Endothelial cell of umbilical vein (primary cell): ENCODE measurements around the gene ZP1. TPM values are rescaled to one million over a fixed set of nuclear protein-coding genes. Genes with fewer than 3 reads are reported as not detected.

Experiments used
- BruUV-seq: library from RNA; stranded (reverse); fragments of 400-500 nt; replicated peaks from 2 replicates; lab custom pipeline; 2021; lab: Mats Ljungman, UMichigan
- CTCF ChIA-PET: fragments of 300-600, 350-600 bp; sonication (Branson Sonifier 250); formaldehyde crosslinking; loops from one replicate; lab custom pipeline; 2021; ENCODE audit warnings: antibody characterized with exemption, inconsistent platforms; lab: Charles Lee
- POLR2A ChIA-PET: fragments of 300-600, 350-600 bp; sonication (Branson Sonifier 250); formaldehyde crosslinking; loops from one replicate; lab custom pipeline; 2021; ENCODE audit warnings: antibody characterized with exemption, inconsistent platforms; lab: Charles Lee
- DNase-seq: peaks from one replicate; pipeline ENCODE4 v3.0.0-alpha.2; 2011; ENCODE audit warnings: low read depth, low spot score
- FAIRE-seq: peaks from 2 replicates; lab custom pipeline; 2011; peaks lifted over from hg19 to GRCh38; lab: Jason Lieb, UNC
- H2AFZ ChIP-seq: 2 replicates; pipeline ENCODE4 v1.6.0; 2012; ENCODE audit warnings: low read depth, low read length, control low read depth, inconsistent platforms
- H3K27ac ChIP-seq: 2 replicates; pipeline ENCODE4 v1.5.1; 2011; ENCODE audit warnings: low read depth, mild to moderate bottlenecking, control low read depth, low read length, moderate library complexity; ENCODE audit not compliant: insufficient read depth
- H3K27me3 ChIP-seq, 2 experiments: 2 replicates each; pipeline versions ENCODE4 v1.6.0 to v1.6.1; 2011; ENCODE audit warnings: low read length in 2 of 2, mixed read lengths in 1 of 2; ENCODE audit not compliant: control insufficient read depth in 2 of 2, insufficient read depth in 2 of 2
- H3K36me3 ChIP-seq, 2 experiments: 2 replicates in 1 of 2; 3 replicates in 1 of 2; pipeline ENCODE4 v1.5.1; 2011; ENCODE audit warnings: low read length in 2 of 2, mild to moderate bottlenecking in 1 of 2, moderate library complexity in 1 of 2; ENCODE audit not compliant: control insufficient read depth in 2 of 2, insufficient read depth in 2 of 2; ENCODE audit errors: extremely low read depth in 1 of 2
- H3K4me1 ChIP-seq: 3 replicates; pipeline ENCODE4 v1.5.1; 2011; ENCODE audit warnings: mild to moderate bottlenecking, low read length; ENCODE audit not compliant: control insufficient read depth, insufficient read depth; ENCODE audit errors: extremely low read depth
- H3K4me2 ChIP-seq: 2 replicates; pipeline ENCODE4 v1.6.1; 2011; ENCODE audit warnings: low read length, control low read depth, mixed read lengths; ENCODE audit not compliant: insufficient read depth
- H3K4me3 ChIP-seq, 3 experiments: fragments of 200-600 bp in 1 of 3; sonication (generic), shearing (Covaris generic) in 1 of 3; replicated peaks in 1 of 3; 2 replicates each; pipeline ENCODE4 v1.5.1; 2011 to 2016; ENCODE audit warnings: control low read depth in 3 of 3, low read length in 3 of 3, mild to moderate bottlenecking in 2 of 3, inconsistent platforms in 1 of 3, low read depth in 1 of 3, moderate library complexity in 1 of 3; ENCODE audit not compliant: insufficient read depth in 1 of 3
- H3K79me2 ChIP-seq: 2 replicates; pipeline ENCODE4 v1.6.0; 2012; ENCODE audit warnings: low read length, inconsistent platforms; ENCODE audit not compliant: control insufficient read depth, insufficient read depth
- H3K9ac ChIP-seq: replicated peaks from 2 replicates; pipeline ENCODE3; 2011; ENCODE audit warnings: low read length, control low read depth; ENCODE audit not compliant: insufficient read depth; ENCODE audit errors: extremely low read depth
- H3K9me1 ChIP-seq: replicated peaks from 3 replicates; pipeline ENCODE4 v1.6.0; 2011; ENCODE audit warnings: mild to moderate bottlenecking, low read length; ENCODE audit not compliant: control insufficient read depth, insufficient read depth; ENCODE audit errors: extremely low read depth
- H3K9me3 ChIP-seq: replicated peaks from 2 replicates; pipeline ENCODE4 v1.5.1; 2012; ENCODE audit warnings: low read length, inconsistent platforms; ENCODE audit not compliant: control insufficient read depth, insufficient read depth
- H4K20me1 ChIP-seq: replicated peaks from 2 replicates; pipeline ENCODE3; 2011; ENCODE audit warnings: mild to moderate bottlenecking, low read length; ENCODE audit not compliant: control insufficient read depth, insufficient read depth; ENCODE audit errors: extremely low read depth
- CTCF ChIP-seq, 2 donors: IDR thresholded peaks; 1 replicate in 1 of 2; 2 replicates in 1 of 2; pipeline ENCODE4 v1.5.1; 2011; ENCODE audit warnings: low read length in 2 of 2, mild to moderate bottlenecking in 2 of 2, moderate library complexity in 2 of 2, control low read depth in 1 of 2, inconsistent platforms in 1 of 2, low read depth in 1 of 2; ENCODE audit not compliant: insufficient read depth in 1 of 2; ENCODE audit errors: extremely low read depth in 1 of 2
- EZH2 ChIP-seq: IDR thresholded peaks from 2 replicates; pipeline ENCODE4 v1.6.1; 2012; ENCODE audit warnings: borderline replicate concordance, low read depth, mild to moderate bottlenecking, moderate library complexity, low read length, inconsistent platforms; ENCODE audit not compliant: severe bottlenecking
- FOS ChIP-seq: IDR thresholded peaks from 2 replicates; pipeline ENCODE4 v1.6.1; 2011; ENCODE audit warnings: mild to moderate bottlenecking, low read length, moderate library complexity, borderline replicate concordance; ENCODE audit not compliant: insufficient read depth
- GATA2 ChIP-seq: IDR thresholded peaks from 2 replicates; pipeline ENCODE4 v1.7.0; 2011; ENCODE audit warnings: low read depth, mild to moderate bottlenecking, moderate library complexity, mixed read lengths, low read length; ENCODE audit not compliant: insufficient read length, insufficient read depth
- JUN ChIP-seq: IDR thresholded peaks from 2 replicates; pipeline ENCODE4 v1.6.1; 2011; ENCODE audit warnings: borderline replicate concordance, low read depth; ENCODE audit not compliant: insufficient read length, insufficient read depth
- MAX ChIP-seq: IDR thresholded peaks from 2 replicates; pipeline ENCODE4 v1.6.1; 2011; ENCODE audit not compliant: insufficient read depth, insufficient read length
- MYC ChIP-seq: IDR thresholded peaks from one replicate; pipeline ENCODE4 v1.6.1; 2011; ENCODE audit warnings: mild to moderate bottlenecking, low read depth, low read length
- POLR2A ChIP-seq: IDR thresholded peaks from 2 replicates; pipeline ENCODE4 v1.6.1; 2012; ENCODE audit warnings: low read depth, mild to moderate bottlenecking, control low read depth, low read length
- POLR2AphosphoS5 ChIP-seq: IDR thresholded peaks from 2 replicates; pipeline ENCODE4 v1.6.1; 2012; ENCODE audit warnings: low read depth, mild to moderate bottlenecking, control low read depth, low read length, moderate library complexity; ENCODE audit not compliant: insufficient read depth
- dilution Hi-C: fragments of 300-500 bp; cut with MboI; formaldehyde crosslinking; loops from one replicate; pipeline ENCODE4 v1.15.0; 2019; ENCODE audit warnings: low sequenced_read_pairs; ENCODE audit not compliant: extremely low pct_ligation_motif_present
- intact Hi-C: fragments of 100-400 bp; cut with micrococcal nuclease; formaldehyde crosslinking; loops from one replicate; pipeline ENCODE4 v1.10.0; 2022
- polyA plus RNA-seq, 4 experiments: library from polyadenylated mRNA; depleted of rRNA in 3 of 4; stranded (reverse) in 3 of 4; unstranded in 1 of 4; fragments of >200 nt; gene quantifications; 2 replicates each; pipeline versions ENCODE4 v1.2.1 to v1.2.3, GENCODE V29; 2011 to 2012; ENCODE audit warnings: missing spikeins in 1 of 4
- total RNA-seq: library from RNA; stranded (reverse); gene quantifications from 2 replicates; pipeline ENCODE4 v1.2.3, GENCODE V29; 2021

The ZP1 gene
- total and polyA plus RNA-seq, 2 donors (not counting 3 experiments of a cell fraction or from before 2014, with no cell fraction given): not detected

- ChIA-PET CTCF (interaction anchor here (1.2 to 2.2 kb wide), 6 partner anchors 13 to 37 kb away, joined by 3 to 11 read pairs (median 6); partner anchors contain the start of gene PTGDR2), POLR2A (no interaction called here)
- Histone ChIP-seq H3K9me3 (no peaks in the 10 kb centered on the region), H3K79me2 (no peaks in the 10 kb centered on the region), H3K27me3 (no peaks in the 10 kb centered on the region), H3K27ac (no peak overlapping the region), H3K4me1 (no peaks in the 10 kb centered on the region), H3K4me2 (no peak overlapping the region), H3K36me3 (no peaks in the 10 kb centered on the region), H3K9me1 (no peaks in the 10 kb centered on the region), H3K9ac (no peak overlapping the region), H3K4me3 (no peak overlapping the region), H2AFZ (no peak overlapping the region), H4K20me1 (no peaks in the 10 kb centered on the region)
- no TSS peak for BruUV-seq
- dilution Hi-C loops (no loop called here), intact Hi-C loops (loop anchor here (1.0 kb wide), 1 partner anchor 29 kb away; no protein-coding TSS in a partner anchor)
- DNase-seq: no peak
- TF ChIP-seq CTCF (IDR thresholded peaks at IDR 0.05; ENCODE audit: extremely low read depth in 1 of 2, insufficient read depth in 1 of 2, low read depth in 1 of 2, low read length in 2 of 2) (no peak), FOS (no peak), EZH2 (no peak), MAX (no peak), POLR2AphosphoS5 (no peak), JUN (no peak), MYC (no peak), GATA2 (no peak), POLR2A (no peak)
- no peak for FAIRE-seq
Measured at GRCh38 chr11:60867871-60868681, 734 bp downstream of the ZP1 start.
